Temporal lobe (tissue), 1 donor: Measurements from ENCODE around the gene PDCD11. TPM values are rescaled to one million over a fixed set of nuclear protein-coding genes. Genes with fewer than 3 reads are reported as not detected.

ENCODE experiments used
- total RNA-seq: library from RNA; depleted of rRNA; stranded (reverse); fragments of >200 nt; gene quantifications from one replicate; pipeline ENCODE4 v1.2.3, GENCODE V29; 2014

Gene PDCD11
- total RNA-seq, 1 donor from 2014 or later: 24.8 TPM

Other genes with a start within 250 kb of the PDCD11 start
- 92.0 TPM for gene NT5C2, start 203.4 kb upstream of the PDCD11 start, total RNA-seq
- gene RPEL1, start 150.7 kb upstream of the PDCD11 start, total RNA-seq: not detected
- gene INA, start 119.5 kb upstream of the PDCD11 start, total RNA-seq: 161 TPM
- 7.6 TPM for gene PCGF6, start 45.5 kb upstream of the PDCD11 start, total RNA-seq
- 10.1 TPM for gene TAF5, start 28.6 kb upstream of the PDCD11 start, total RNA-seq
- gene ATP5MK, start 151 bp upstream of the PDCD11 start, total RNA-seq: 92.4 TPM
- gene CALHM2, start 55.7 kb downstream of the PDCD11 start, total RNA-seq: 2.5 TPM
- not detected for gene CALHM1, start 62.3 kb downstream of the PDCD11 start, total RNA-seq
- not detected for gene CALHM3, start 82.6 kb downstream of the PDCD11 start, total RNA-seq
- 26.8 TPM for gene NEURL1, start 97.1 kb downstream of the PDCD11 start, total RNA-seq